B cell (primary cell): ENCODE results near the gene EPX. TPM values are rescaled to one million over a fixed set of nuclear protein-coding genes. Genes with fewer than 3 reads are reported as not detected.

Source experiments
- ATAC-seq: fragments of 200-7000 bp; cut with Tn5 transposase; one replicate; pipeline ENCODE4 v1.10.0; 2021; ENCODE audit warnings: low read depth, mild to moderate bottlenecking, moderate number of reproducible peaks, moderate library complexity
- CTCF ChIA-PET: fragments of 350-600 bp; sonication (Branson Sonifier 250); formaldehyde crosslinking; loops from one replicate; lab custom pipeline; 2021; ENCODE audit warnings: antibody characterized with exemption, inconsistent platforms; lab: Charles Lee
- POLR2A ChIA-PET: fragments of 350-600 bp; sonication (Branson Sonifier 250); formaldehyde crosslinking; loops from one replicate; lab custom pipeline; 2021; ENCODE audit warnings: antibody characterized with exemption; lab: Charles Lee
- DNase-seq: peaks from one replicate; pipeline ENCODE4 v3.0.0; 2013
- H2AFZ ChIP-seq: 2 replicates; pipeline ENCODE4 v1.6.1; 2012; ENCODE audit warnings: mild to moderate bottlenecking, low read depth, low read length; ENCODE audit not compliant: insufficient read depth, poor library complexity, severe bottlenecking
- H3K27ac ChIP-seq, 2 donors: 1 replicate in 1 of 2; 2 replicates in 1 of 2; pipeline ENCODE4 v1.5.1; 2012 to 2013; ENCODE audit warnings: low read length in 2 of 2, mild to moderate bottlenecking in 2 of 2, moderate library complexity in 1 of 2
- H3K27me3 ChIP-seq, 4 experiments: fragments of 200-600 bp in 1 of 4; sonication (generic) in 1 of 4; replicated peaks in 1 of 4; 1 replicate in 2 of 4; 2 replicates in 2 of 4; pipeline versions ENCODE4 v1.6.1 to v1.7.0; 2013 to 2016; ENCODE audit warnings: low read length in 3 of 4, mild to moderate bottlenecking in 2 of 4, mixed read lengths in 1 of 4, moderate library complexity in 1 of 4; ENCODE audit not compliant: insufficient read depth in 4 of 4, control insufficient read depth in 3 of 4; ENCODE audit errors: control extremely low read depth in 1 of 4
- H3K36me3 ChIP-seq, 2 experiments: replicated peaks in 1 of 2; 1 replicate in 1 of 2; 2 replicates in 1 of 2; pipeline versions ENCODE4 v1.6.1 to v1.7.1; 2013; ENCODE audit warnings: low read length in 1 of 2; ENCODE audit not compliant: insufficient read depth in 2 of 2, control insufficient read depth in 1 of 2; ENCODE audit errors: control extremely low read depth in 1 of 2, extremely low read depth in 1 of 2
- H3K4me1 ChIP-seq, 2 donors: fragments of 200-600 bp in 1 of 2; sonication (generic) in 1 of 2; 1 replicate in 1 of 2; 2 replicates in 1 of 2; pipeline versions ENCODE4 v1.5.1 to v1.6.1; 2013 to 2017; ENCODE audit warnings: low read length in 2 of 2; ENCODE audit not compliant: control insufficient read depth in 2 of 2, insufficient read depth in 2 of 2
- H3K4me2 ChIP-seq: replicated peaks from 2 replicates; pipeline ENCODE3; 2012; ENCODE audit warnings: mild to moderate bottlenecking, low read depth, low read length; ENCODE audit not compliant: poor library complexity, severe bottlenecking
- H3K4me3 ChIP-seq, 5 experiments: fragments of 200-600 bp in 1 of 5; sonication (generic) in 1 of 5; 1 replicate in 3 of 5; 2 replicates in 2 of 5; pipeline versions ENCODE4 v1.5.1 to v1.7.0; 2011 to 2016; ENCODE audit warnings: low read length in 4 of 5, mild to moderate bottlenecking in 4 of 5, low read depth in 2 of 5, control low read depth in 1 of 5, moderate library complexity in 1 of 5; ENCODE audit not compliant: insufficient read depth in 1 of 5; ENCODE audit errors: control extremely low read depth in 1 of 5, extremely low read depth in 1 of 5
- H3K79me2 ChIP-seq: fragments of 200-600 bp; sonication (generic); one replicate; pipeline ENCODE4 v1.6.0; 2016; ENCODE audit warnings: low read length; ENCODE audit not compliant: control insufficient read depth, insufficient read depth
- H3K9ac ChIP-seq: fragments of 200-600 bp; sonication (generic); 2 replicates; pipeline ENCODE4 v1.6.1; 2017; ENCODE audit warnings: mild to moderate bottlenecking, low read length, moderate library complexity
- H3K9me3 ChIP-seq, 3 donors: one replicate each; pipeline versions ENCODE4 v1.6.1 to v1.7.1; 2013; ENCODE audit warnings: low read length in 2 of 3; ENCODE audit not compliant: control insufficient read depth in 2 of 3, insufficient read depth in 1 of 3; ENCODE audit errors: control extremely low read depth in 1 of 3
- H4K20me1 ChIP-seq: 2 replicates; pipeline ENCODE4 v1.6.0; 2012; ENCODE audit warnings: mild to moderate bottlenecking, low read length; ENCODE audit not compliant: insufficient read depth, control insufficient read depth, poor library complexity, severe bottlenecking
- H3K27ac Mint-ChIP-seq: one replicate; pipeline ENCODE4 v1.8.0; 2021; ENCODE audit warnings: mixed read lengths
- H3K27me3 Mint-ChIP-seq: one replicate; pipeline ENCODE4 v1.8.0; 2021; ENCODE audit warnings: mixed read lengths
- H3K4me1 Mint-ChIP-seq: one replicate; pipeline ENCODE4 v1.8.0; 2021; ENCODE audit warnings: mixed read lengths
- H3K4me3 Mint-ChIP-seq: one replicate; pipeline ENCODE4 v1.8.0; 2021; ENCODE audit warnings: mixed read lengths
- H3K9me3 Mint-ChIP-seq: one replicate; pipeline ENCODE4 v1.8.0; 2022; ENCODE audit warnings: mixed read lengths; ENCODE audit not compliant: insufficient read depth
- EZH2 ChIP-seq: IDR thresholded peaks from 2 replicates; pipeline ENCODE4 v1.6.1; 2012; ENCODE audit warnings: borderline replicate concordance, low read depth, mild to moderate bottlenecking, moderate library complexity, low read length; ENCODE audit not compliant: insufficient read depth, poor library complexity, severe bottlenecking
- WGBS: methylation state at CpG from one replicate; pipeline ENCODE4 v1.1.5; 2013; ENCODE audit warnings: missing lambda C conversion rate; ENCODE audit not compliant: insufficient coverage; 5-methylcytosine and 5-hydroxymethylcytosine counted together
- intact Hi-C: fragments of 100-400 bp; cut with micrococcal nuclease; formaldehyde crosslinking; loops from one replicate; pipeline ENCODE4 v1.10.0; 2022
- polyA plus RNA-seq: library from polyadenylated mRNA; depleted of rRNA; stranded (reverse); fragments of >200 nt; gene quantifications from 2 replicates; pipeline ENCODE4 v1.2.3, GENCODE V29; 2012
- total RNA-seq, 2 donors: library from RNA; stranded (reverse); fragments of 120-200 nt in 1 of 2; gene quantifications; 1 replicate in 1 of 2; 2 replicates in 1 of 2; pipeline versions ENCODE4 v1.2.3 to v1.2.4, GENCODE V29; 2013 to 2022
- TF ChIP-seq, protein P1 (sequence below): fragments of 200-600 bp; IDR thresholded peaks from one replicate; pipeline ENCODE4 v1.8.0; 2022; ENCODE audit warnings: antibody characterized with exemption, mild to moderate bottlenecking

Gene EPX
- total and polyA plus RNA-seq, 2 donors (not counting 1 experiment from before 2014, with no cell fraction given), result not detected

DNA sequence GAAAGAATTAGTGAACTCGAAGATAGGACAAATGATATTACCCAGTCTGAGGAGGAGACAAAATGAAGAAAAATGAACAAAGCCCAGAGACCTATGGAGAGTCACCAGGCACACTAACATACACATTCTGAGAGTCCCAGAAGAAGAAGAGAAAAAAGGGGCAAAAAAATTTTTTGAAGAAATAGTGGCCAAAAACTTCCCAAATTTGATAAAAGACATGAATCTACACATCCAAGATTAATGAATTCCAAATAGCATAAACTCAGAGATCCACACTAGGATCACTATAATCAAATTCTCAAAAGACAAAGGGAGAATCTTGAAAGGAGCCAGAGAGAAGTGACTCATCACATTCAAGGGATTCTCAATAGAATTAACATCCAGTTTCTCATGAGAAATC lies 47.7 kb upstream of the EPX start:
- Mint-ChIP-seq H3K27ac (no peak overlapping the region), H3K4me3 (no peak overlapping the region), H3K9me3 (peaks cover 23% of the 10 kb centered on the region), H3K27me3 (peaks cover 52% of the 10 kb centered on the region), H3K4me1 (no peaks in the 10 kb centered on the region)
- TF ChIP-seq EZH2, result no peak
- TF ChIP-seq, protein P1, sequence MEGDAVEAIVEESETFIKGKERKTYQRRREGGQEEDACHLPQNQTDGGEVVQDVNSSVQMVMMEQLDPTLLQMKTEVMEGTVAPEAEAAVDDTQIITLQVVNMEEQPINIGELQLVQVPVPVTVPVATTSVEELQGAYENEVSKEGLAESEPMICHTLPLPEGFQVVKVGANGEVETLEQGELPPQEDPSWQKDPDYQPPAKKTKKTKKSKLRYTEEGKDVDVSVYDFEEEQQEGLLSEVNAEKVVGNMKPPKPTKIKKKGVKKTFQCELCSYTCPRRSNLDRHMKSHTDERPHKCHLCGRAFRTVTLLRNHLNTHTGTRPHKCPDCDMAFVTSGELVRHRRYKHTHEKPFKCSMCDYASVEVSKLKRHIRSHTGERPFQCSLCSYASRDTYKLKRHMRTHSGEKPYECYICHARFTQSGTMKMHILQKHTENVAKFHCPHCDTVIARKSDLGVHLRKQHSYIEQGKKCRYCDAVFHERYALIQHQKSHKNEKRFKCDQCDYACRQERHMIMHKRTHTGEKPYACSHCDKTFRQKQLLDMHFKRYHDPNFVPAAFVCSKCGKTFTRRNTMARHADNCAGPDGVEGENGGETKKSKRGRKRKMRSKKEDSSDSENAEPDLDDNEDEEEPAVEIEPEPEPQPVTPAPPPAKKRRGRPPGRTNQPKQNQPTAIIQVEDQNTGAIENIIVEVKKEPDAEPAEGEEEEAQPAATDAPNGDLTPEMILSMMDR, result no peak
- no CpG with 5 or more reads among the region's 1 CpG for WGBS
- ChIA-PET POLR2A (no interaction called here), CTCF (no interaction called here)
- Histone ChIP-seq H3K27me3 (peaks cover 0 to 9% (median 3%) of the 10 kb centered on the region in 4 experiments), H3K36me3 (no peaks in the 10 kb centered on the region), H3K9ac (no peak overlapping the region), H3K9me3 (peaks cover 5 to 28% (median 17%) of the 10 kb centered on the region in 3 donors), H3K79me2 (no peaks in the 10 kb centered on the region), H3K4me3 (no peak overlapping the region), H2AFZ (no peak overlapping the region), H3K4me1 (no peaks in the 10 kb centered on the region), H4K20me1 (no peaks in the 10 kb centered on the region), H3K4me2 (no peak overlapping the region), H3K27ac (no peak overlapping the region)
- ATAC-seq (no peak), DNase-seq (no peak)
- intact Hi-C loops, result no loop called here

DNA sequence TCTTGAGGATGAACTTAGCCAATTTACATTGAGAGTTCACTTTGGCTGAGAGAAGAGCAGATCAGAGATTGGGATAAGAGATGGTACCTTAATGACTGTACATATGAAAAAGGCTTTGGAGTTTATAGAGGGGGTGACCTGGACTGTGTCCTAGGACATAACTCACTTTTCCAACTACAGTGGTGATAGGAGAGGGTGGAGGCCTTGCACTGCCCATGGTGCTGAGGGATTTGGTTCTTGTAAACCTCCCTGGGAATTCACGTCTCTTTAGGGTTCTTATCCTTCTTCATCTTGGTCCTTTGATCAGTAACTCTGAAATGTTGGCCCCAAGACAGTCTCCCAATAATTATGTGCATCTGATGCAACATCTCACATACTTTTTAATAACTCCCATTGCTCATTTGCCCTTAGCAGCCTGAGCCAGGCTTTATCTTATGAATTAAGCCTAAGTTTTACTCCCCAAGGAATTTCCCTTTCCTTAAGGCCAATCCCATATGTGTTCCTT lies 44.5 kb upstream of the EPX start, which contains the start of gene OR4D1:
Gene OR4D1, plus strand, starts transcription at position 455 of the 505 bp plus-strand sequence. CDS start 6,770 bp downstream, outside the sequence.
- H3K9ac ChIP-seq, result no peak within 1 kb of the TSS
- H3K79me2 ChIP-seq, result no peaks in the 10 kb centered on the region
- Mint-ChIP-seq H3K27me3 (peaks cover 48% of the 10 kb centered on the region), H3K9me3 (peaks cover 23% of the 10 kb centered on the region), H3K4me1 (peaks cover 7% of the 10 kb centered on the region), H3K27ac (no peak within 1 kb of the TSS), H3K4me3 (no peak within 1 kb of the TSS)
- DNase-seq, result no peak
- TF ChIP-seq EZH2, result no peak
- TF ChIP-seq, protein P1, result no peak
- CTCF ChIA-PET, result no interaction called here
- H3K4me1 ChIP-seq, result peaks cover 4 to 5% of the 10 kb centered on the region in 2 donors
- WGBS, result 83% methylated on average over 1 of the region's 1 CpG
- POLR2A ChIA-PET, result no interaction called here
- H3K27me3 ChIP-seq, result peaks cover 0 to 8% (median 3%) of the 10 kb centered on the region in 4 experiments
- H4K20me1 ChIP-seq, result no peaks in the 10 kb centered on the region
- H3K4me3 ChIP-seq, result no peak within 1 kb of the TSS
- no peaks in the 10 kb centered on the region for H3K36me3 ChIP-seq
- H2AFZ ChIP-seq, result no peak within 1 kb of the TSS
- no peak within 1 kb of the TSS for H3K4me2 ChIP-seq
- intact Hi-C loops, result no loop called here
- H3K27ac ChIP-seq, result no peak within 1 kb of the TSS
- no peak for ATAC-seq
- H3K9me3 ChIP-seq, result peaks cover 5 to 28% (median 17%) of the 10 kb centered on the region in 3 donors
